K562 (cell line): Measurements from ENCODE around the gene NENF.

Experiments
- ATF1 ChIP-seq, 2 experiments: fragments of 450-650 bp in 1 of 2; IDR thresholded peaks; 2 replicates each; pipeline ENCODE4 v1.6.1; 2016; ENCODE audit warnings: missing compliant biosample characterization in 1 of 2, missing genetic modification characterization in 1 of 2
- BCLAF1 ChIP-seq, 2 experiments: fragments of 450-650 bp in 1 of 2; IDR thresholded peaks; 2 replicates each; pipeline ENCODE4 v1.6.1; 2011 to 2017; ENCODE audit warnings: low read depth in 2 of 2, antibody characterized with exemption in 1 of 2, borderline replicate concordance in 1 of 2, low read length in 1 of 2, mild to moderate bottlenecking in 1 of 2, mixed read lengths in 1 of 2; ENCODE audit not compliant: control insufficient read depth in 1 of 2
- CREM ChIP-seq: IDR thresholded peaks from 2 replicates; pipeline ENCODE4 v1.6.1; 2014; ENCODE audit warnings: antibody characterized with exemption, low read depth
- CTCF ChIP-seq, 3 experiments: IDR thresholded peaks in 2 of 3; conservative IDR thresholded peaks in 1 of 3; 2 replicates each; pipeline ENCODE4 v1.5.1; 2011 to 2012; ENCODE audit warnings: low read length in 3 of 3, mild to moderate bottlenecking in 3 of 3, control low read depth in 2 of 3, improper control_type of control experiment in 1 of 3, inconsistent platforms in 1 of 3, low read depth in 1 of 3, mixed read lengths in 1 of 3, moderate library complexity in 1 of 3; ENCODE audit not compliant: insufficient read depth in 2 of 3
- CXXC5 ChIP-seq: fragments of 250-450 bp; sonication (Bioruptor Pico); IDR thresholded peaks from 2 replicates; pipeline ENCODE4 v1.8.0; 2022; ENCODE audit warnings: inconsistent platforms, mild to moderate bottlenecking, moderate library complexity
- HCFC1 ChIP-seq: IDR thresholded peaks from 2 replicates; pipeline ENCODE4 v1.6.1; 2012; ENCODE audit warnings: low read depth, low read length, improper control_type of control experiment
- KDM2B ChIP-seq: fragments of 250-450 bp; sonication (Bioruptor Pico); IDR thresholded peaks from 2 replicates; pipeline ENCODE4 v1.8.0; 2021; ENCODE audit warnings: mild to moderate bottlenecking, moderate library complexity
- POLR2AphosphoS5 ChIP-seq: IDR thresholded peaks from 2 replicates; pipeline ENCODE4 v1.6.1; 2011; ENCODE audit warnings: mild to moderate bottlenecking, low read depth, low read length, moderate library complexity; ENCODE audit not compliant: control insufficient read depth, insufficient read depth
- RFX5 ChIP-seq: IDR thresholded peaks from 2 replicates; pipeline ENCODE4 v1.6.1; 2011; ENCODE audit warnings: low read depth, mild to moderate bottlenecking, improper control_type of control experiment, low read length
- TAF15 ChIP-seq: fragments of 200-400 bp; formaldehyde crosslinking; IDR thresholded peaks from 2 replicates; pipeline ENCODE4 v1.6.1; 2017; ENCODE audit warnings: mild to moderate bottlenecking, low read depth, low read length, moderate library complexity

- TF ChIP-seq RFX5: no peak
- no peak for TF ChIP-seq CXXC5 (CRISPR knock-in tag)
- TF ChIP-seq HCFC1: no peak
- peak; percentile 9 to 18 (median 16); a peak in 1 of 6 replicates for TF ChIP-seq CTCF (IDR thresholded peaks at IDR 0.05 in 2 of 3, conservative IDR thresholded peaks at IDR 0.05 in 1 of 3; ENCODE audit: insufficient read depth in 2 of 3, low read depth in 1 of 3, low read length in 3 of 3)
- TF ChIP-seq CREM: no peak
- TF ChIP-seq BCLAF1 (IDR thresholded peaks at IDR 0.05; ENCODE audit: borderline replicate concordance in 1 of 2, control insufficient read depth in 1 of 2, low read depth in 2 of 2, low read length in 1 of 2): no peak
- no peak for TF ChIP-seq POLR2AphosphoS5
- no peak for TF ChIP-seq ATF1 (CRISPR knock-in tag; IDR thresholded peaks at IDR 0.05)
- no peak for TF ChIP-seq ATF1 (tag; IDR thresholded peaks at IDR 0.05)
- TF ChIP-seq KDM2B (CRISPR knock-in tag): no peak
- TF ChIP-seq TAF15: no peak
Observed at GRCh38 chr1:212452323-212453155, 19.8 kb downstream of the NENF start.
